Fibroblast of skin of abdomen (primary cell): ENCODE measurements around the gene PDXK.
A peak's percentile ranks its signal among the peaks of the same experiment; 100 is the strongest.

ENCODE experiments used
- DNase-seq: peaks from one replicate; pipeline ENCODE4 v3.0.0-alpha.2; 2013

The PDXK gene

DNA sequence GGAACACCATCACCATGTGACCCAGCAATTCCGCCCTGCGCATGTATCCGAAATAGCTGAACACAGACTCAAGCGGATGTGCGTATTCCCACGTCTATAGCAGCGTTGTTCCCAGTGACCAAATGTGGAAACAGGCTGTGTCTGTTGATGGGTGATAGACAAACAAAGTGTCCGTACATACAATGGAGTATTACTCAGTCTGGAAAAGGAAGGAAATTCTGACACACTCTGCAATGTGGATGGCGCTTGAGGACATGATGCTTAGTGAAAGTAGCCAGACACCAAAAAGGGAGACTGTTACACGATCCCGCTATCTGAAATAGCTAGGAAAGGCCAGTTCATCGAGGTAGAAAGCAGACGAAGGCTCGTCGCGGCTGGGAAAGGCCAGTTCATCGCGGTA is 25.8 kb downstream of the PDXK start:
- no peak for DNase-seq

DNA sequence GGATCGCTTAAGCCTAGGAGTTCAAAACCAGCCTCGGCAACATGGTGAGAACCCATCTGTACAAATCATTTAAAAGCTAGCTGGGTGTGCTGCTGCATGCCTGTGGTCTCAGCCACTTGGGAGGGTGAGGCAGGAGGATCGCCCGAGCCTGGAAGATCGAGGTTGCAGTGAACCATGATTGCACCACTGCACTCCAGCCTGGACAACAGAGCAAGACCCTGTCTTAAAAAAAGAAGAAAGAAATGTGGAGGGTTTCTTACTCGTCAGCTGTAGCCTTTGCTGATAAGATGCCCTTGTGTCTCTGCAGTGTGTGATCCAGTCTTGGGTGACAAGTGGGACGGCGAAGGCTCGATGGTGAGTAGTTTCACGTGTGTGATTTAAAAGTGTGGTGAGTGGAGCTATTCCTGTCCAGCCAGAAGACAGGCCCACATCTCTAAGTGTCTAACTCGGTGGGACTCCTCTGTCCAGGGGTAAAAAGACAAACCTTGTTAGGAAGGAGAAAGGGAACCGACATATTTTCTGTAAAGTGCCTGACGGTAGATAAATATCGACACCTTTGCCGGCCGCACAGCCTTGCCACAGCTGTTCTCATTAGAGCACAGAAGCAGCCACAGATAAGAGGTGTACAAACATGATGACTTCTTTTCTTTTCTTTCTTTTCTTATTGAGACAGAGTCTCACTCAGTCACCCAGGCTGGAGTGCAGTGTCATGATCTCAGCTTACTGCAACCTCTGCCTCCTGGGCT is 27.0 kb downstream of the PDXK start:
- DNase-seq: no peak

DNA sequence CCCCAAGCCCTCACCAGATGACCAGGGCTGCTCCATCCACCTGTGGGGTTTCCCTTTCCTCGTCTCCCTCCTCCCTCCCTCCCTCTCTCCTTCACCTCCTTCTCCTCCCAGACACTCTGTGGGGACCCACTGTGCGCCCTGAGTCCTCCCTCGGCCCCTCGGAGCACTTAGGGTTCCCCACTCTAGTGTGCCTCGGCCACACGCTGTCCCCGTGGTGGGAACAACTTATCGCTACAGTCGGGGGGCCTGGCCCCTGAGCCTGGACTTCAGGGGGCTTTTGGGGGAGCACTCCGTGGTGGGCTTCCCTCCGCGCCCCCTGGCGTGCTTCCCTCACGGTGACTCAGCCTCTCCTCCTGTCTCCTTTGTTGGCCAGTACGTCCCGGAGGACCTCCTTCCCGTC is 29.7 kb downstream of the PDXK start:
- DNase-seq: no peak

DNA sequence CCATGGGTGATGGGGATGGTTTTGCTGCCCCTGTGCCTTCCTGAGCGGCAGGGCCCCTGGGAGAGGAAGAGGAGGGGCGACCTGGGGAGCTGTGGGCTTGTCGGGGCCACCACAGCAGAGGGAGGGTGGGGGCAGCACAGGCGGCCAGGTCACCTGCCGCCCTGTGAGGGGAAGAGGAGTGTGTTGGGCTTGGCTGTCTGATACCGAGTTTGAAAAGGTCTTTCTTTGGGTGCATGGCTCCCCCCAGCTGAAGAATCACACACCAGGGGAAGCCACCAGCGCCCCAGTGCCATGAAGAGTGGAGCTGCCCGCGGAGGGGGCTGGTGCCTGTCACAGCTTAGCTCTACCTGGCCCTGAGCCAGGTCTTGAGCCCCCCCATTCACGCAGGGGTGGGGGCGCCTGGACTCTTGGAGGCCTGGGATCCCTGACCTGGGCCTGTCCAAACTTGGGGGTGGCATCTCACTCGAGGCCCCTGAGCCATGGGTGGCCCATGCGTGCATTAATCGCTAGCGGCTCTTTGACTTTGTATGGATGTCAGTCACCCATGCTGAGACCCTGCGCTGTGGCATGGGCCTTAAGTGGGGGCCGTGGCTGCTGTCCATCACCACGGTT is 30.8 kb downstream of the PDXK start:
- no peak for DNase-seq

GRCh38 chr21:43750339-43751033 is 31.6 kb downstream of the PDXK start:
- no peak for DNase-seq

DNA sequence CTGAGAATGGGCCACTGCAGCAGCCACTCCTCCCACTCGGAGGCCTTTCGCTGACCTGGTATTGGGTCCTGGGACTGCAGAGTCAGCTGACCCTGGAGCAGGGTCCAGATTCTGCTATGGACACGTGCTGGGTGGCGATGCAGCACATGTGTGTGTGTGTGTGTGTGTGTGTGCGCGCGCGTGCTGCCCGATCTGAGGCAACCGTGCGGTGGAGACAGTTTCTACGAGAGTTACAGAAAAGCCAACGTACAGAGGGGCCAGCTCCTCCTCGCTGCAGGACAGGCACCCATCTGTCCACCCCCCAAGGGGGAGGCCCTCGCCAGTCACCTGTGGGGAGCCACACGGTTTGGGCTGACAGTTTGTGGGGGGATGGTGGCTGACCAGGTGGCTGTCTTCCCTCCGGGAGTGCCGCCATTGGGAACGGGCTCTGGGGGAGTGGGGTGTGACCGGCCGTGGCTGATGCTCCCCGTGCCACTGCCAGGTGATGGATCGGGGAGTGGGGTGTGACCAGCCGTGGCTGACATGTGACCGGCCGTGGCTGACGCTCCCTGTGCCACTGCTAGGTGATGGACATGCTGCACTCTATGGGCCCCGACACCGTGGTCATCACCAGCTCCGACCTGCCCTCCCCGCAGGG is 33.1 kb downstream of the PDXK start:
- no peak for DNase-seq

DNA sequence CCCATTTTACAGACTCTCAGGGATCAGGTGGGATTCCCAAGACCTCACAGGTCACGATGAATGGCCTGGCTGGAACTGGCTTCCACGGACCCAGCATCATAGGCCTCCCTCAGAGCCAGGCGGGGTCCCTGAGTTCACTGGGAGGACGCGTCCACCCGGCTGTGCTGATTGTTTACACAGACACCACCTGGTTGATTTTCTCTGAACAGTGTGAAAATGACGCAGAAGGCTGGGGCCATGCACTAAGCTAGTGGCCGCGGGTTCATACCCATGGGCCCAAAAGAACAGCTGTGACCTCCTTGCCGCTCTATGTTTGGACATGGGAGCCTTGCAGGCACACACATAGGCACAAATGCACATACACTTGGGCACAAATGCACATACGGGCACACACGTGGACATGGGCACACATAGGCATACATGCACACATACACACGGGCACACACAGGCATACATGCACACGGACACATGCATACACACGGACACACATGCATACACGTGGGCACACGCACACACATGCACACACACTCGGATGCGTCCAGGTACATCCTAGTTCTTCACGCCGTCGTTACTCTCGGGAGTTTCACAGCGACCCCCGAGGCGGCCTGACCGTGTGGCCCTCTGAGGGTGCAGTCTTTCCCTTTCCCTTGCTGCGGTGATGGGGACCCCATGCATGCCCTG is 34.0 kb downstream of the PDXK start:
- DNase-seq: no peak

DNA sequence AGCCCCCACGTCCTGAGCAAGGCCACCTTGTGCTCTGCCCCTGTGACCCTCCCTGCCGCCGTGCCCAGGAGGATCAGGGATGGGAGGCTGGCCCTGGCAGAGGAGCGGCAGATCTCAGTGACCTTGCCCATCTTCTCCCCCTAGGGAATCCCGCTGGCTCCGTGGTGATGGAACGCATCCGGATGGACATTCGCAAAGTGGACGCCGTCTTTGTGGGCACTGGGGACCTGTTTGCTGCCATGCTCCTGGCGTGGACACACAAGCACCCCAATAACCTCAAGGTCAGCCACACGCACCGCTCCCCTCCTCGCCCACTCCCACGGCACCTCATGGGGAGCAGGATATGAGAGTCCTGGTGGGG is 34.5 kb downstream of the PDXK start:
- DNase-seq: no peak

GRCh38 chr21:43754948-43755781 is 36.2 kb downstream of the PDXK start:
- DNase-seq: no peak

GRCh38 chr21:43755820-43756594 is 37.1 kb downstream of the PDXK start:
- no peak for DNase-seq

- no peak for DNase-seq
Measured at GRCh38 chr21:43757601-43758000, 38.7 kb downstream of the PDXK start.

DNA sequence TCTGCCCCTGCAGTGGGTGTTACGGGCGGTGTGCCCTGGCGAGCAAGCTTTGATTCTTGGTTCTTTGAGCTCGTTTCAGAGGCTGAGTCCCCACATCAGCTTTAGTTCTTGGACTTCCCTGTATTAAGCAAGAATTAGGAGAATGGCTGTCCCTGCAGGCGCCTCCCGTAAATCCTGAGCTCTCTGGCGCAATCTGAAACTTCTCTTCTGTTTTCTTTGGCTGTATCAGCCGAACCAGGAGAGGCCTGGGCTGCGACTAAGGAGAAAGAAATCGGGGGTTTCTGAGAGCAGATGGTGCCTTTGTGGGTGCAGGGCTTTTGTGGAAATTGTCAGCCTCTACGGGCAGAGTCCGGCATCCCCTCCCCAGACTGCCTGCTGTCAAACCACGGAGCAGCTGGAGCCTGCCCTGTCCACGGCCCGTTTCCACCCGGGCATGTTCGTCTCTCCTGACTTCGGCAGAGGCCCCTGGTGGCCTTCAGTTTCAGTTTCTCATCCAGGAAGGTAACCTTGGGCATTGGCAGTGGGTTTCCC is 39.2 kb downstream of the PDXK start:
- peak; percentile 61 for DNase-seq

DNA sequence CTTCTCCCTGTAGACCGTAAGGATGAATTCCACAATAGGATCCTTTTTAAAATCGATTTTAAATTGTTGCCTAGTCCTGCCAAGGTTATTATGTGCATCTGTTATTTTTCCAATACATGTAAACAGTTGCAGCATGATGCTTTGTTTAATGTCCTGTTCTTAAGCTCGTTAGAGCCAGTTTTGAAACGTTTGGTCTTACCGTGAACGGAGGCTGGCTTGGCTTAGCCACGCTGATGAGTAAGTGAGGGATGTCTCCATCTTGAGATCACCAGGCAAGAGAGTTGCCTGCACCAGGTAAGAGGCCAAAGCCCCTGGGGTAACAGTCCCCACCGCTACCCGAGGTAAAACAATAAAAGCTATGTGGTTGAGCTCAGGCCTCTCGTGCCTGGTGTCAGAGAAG is 39.9 kb downstream of the PDXK start:
- no peak for DNase-seq

GRCh38 chr21:43759651-43760050 is 40.7 kb downstream of the PDXK start:
- DNase-seq: no peak

DNA sequence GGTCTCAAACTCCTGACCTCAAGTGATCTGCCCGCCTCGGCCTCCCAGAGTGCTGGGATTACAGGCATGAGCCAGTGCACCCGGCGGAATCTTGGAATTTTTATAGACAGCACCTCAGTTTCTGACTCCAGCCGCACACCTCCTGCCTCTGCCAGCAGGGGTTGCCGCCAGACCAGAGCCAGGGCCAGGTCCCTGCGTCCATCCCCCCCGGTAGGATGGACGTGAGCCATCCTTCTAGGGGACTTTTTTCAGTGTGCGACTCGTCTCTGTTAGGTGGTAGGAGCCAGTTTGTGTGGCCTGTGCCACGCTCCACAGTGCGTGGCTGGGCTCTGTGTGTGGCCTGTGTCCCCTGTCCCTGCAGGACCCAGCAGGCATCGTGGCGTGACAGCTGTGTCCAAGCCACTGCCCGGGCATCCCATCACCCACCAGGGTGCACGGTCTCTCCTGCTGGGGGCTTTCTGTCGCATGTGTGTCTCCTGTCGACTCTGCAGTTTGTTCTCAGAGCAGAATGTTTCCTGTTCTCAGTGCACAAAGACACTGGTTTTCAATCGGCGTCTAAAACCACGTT is 41.5 kb downstream of the PDXK start:
- DNase-seq: no peak

GRCh38 chr21:43761886-43762285 is 43.0 kb downstream of the PDXK start:
- no peak for DNase-seq

DNA sequence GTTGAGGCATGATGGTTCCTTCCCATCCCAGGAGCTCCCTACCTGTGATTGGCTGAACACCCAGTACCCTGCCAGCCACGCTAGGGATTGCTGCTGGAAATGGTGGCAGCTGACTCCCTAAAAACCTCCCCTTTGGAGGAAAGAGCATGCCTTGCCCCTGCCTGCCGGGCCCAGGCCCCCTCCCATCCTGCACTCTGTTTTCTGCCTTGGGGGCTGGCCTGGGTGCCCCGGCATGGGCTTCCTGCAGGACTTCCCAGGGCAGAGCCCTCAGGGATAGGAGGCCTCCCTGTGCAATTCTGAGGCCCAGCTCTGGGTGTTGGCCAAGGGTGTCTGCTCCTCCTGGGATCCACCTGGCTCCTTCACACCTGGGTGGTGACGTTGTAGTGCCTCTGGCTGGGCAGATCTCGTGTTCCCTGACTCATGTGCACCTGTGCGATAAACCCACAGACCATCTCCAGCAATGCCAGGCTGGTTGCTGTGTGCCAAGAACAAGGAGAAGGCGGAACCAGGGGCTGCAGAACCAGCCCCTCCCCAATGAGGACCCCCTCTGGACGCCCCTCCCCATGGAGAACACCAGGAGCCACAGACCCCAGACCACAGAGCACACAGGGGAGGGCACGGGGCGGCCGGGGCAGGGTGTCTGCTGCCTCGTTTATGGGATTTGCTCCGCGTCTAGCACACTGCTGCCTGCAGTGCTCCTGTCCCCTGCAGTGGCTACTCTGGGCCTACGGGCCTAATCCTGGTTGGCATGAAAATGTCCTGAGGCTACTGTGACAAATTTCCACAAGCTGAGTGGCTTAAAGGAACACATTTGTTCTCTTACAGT is 43.6 kb downstream of the PDXK start:
- DNase-seq: no peak

GRCh38 chr21:43763901-43764523 is 45.1 kb downstream of the PDXK start:
- DNase-seq: no peak
